HEK293 (cell line): Measurements from ENCODE around the gene SNAPC2.

Experiments
- ATF2 ChIP-seq: fragments of 450-650 bp; formaldehyde crosslinking; IDR thresholded peaks from 2 replicates; pipeline ENCODE4 v1.5.1; 2016; ENCODE audit warnings: missing biosample characterization, missing genetic modification characterization, low read depth
- GLI4 ChIP-seq: fragments of 450-650 bp; formaldehyde crosslinking; IDR thresholded peaks from 2 replicates; pipeline ENCODE4 v1.5.1; 2016; ENCODE audit warnings: missing biosample characterization, missing genetic modification characterization
- GLIS2 ChIP-seq: fragments of 450-650 bp; formaldehyde crosslinking; IDR thresholded peaks from 2 replicates; pipeline ENCODE4 v1.5.1; 2016; ENCODE audit warnings: missing biosample characterization, missing genetic modification characterization
- HOXA7 ChIP-seq: sonication (generic); formaldehyde crosslinking; IDR thresholded peaks from 2 replicates; pipeline ENCODE4 v1.8.1; 2022; ENCODE audit warnings: missing genetic modification reagents, borderline replicate concordance
- PRDM10 ChIP-seq: fragments of 450-650 bp; formaldehyde crosslinking; IDR thresholded peaks from 2 replicates; pipeline ENCODE4 v1.5.1; 2016; ENCODE audit warnings: missing biosample characterization, missing genetic modification characterization
- RBAK ChIP-seq: fragments of 450-650 bp; formaldehyde crosslinking; IDR thresholded peaks from 2 replicates; pipeline ENCODE4 v1.5.1; 2016; ENCODE audit warnings: missing biosample characterization, missing genetic modification characterization
- ZBTB44 ChIP-seq: fragments of 450-650 bp; IDR thresholded peaks from 2 replicates; pipeline ENCODE4 v1.5.1; 2018; ENCODE audit warnings: missing biosample characterization, mild to moderate bottlenecking, missing genetic modification characterization
- ZIC2 ChIP-seq: fragments of 450-650 bp; formaldehyde crosslinking; IDR thresholded peaks from 2 replicates; pipeline ENCODE4 v1.5.1; 2016; ENCODE audit warnings: missing biosample characterization, missing genetic modification characterization
- ZNF112 ChIP-seq: fragments of 450-650 bp; formaldehyde crosslinking; IDR thresholded peaks from 2 replicates; pipeline ENCODE4 v1.5.0; 2017; ENCODE audit warnings: missing biosample characterization, missing genetic modification characterization
- ZNF121 ChIP-seq: fragments of 450-650 bp; formaldehyde crosslinking; IDR thresholded peaks from 2 replicates; pipeline ENCODE4 v1.5.1; 2016; ENCODE audit warnings: missing biosample characterization, missing genetic modification characterization
- ZNF146 ChIP-seq: fragments of 450-650 bp; formaldehyde crosslinking; IDR thresholded peaks from 2 replicates; pipeline ENCODE4 v1.5.1; 2016; ENCODE audit warnings: missing biosample characterization, missing genetic modification characterization
- ZNF157 ChIP-seq: fragments of 450-650 bp; formaldehyde crosslinking; IDR thresholded peaks from 2 replicates; pipeline ENCODE4 v1.5.1; 2016; ENCODE audit warnings: missing biosample characterization, missing genetic modification characterization
- ZNF175 ChIP-seq: fragments of 450-650 bp; formaldehyde crosslinking; IDR thresholded peaks from 2 replicates; pipeline ENCODE4 v1.5.1; 2016; ENCODE audit warnings: missing biosample characterization, missing genetic modification characterization
- ZNF221 ChIP-seq: fragments of 450-650 bp; formaldehyde crosslinking; IDR thresholded peaks from 2 replicates; pipeline ENCODE4 v1.5.1; 2017; ENCODE audit warnings: missing biosample characterization, missing genetic modification characterization, borderline replicate concordance
- ZNF24 ChIP-seq: fragments of 450-650 bp; formaldehyde crosslinking; IDR thresholded peaks from 2 replicates; pipeline ENCODE4 v1.5.1; 2016; ENCODE audit warnings: missing biosample characterization, missing genetic modification characterization
- ZNF311 ChIP-seq: fragments of 450-650 bp; formaldehyde crosslinking; IDR thresholded peaks from 2 replicates; pipeline ENCODE4 v1.5.1; 2017; ENCODE audit warnings: missing biosample characterization, missing genetic modification characterization, borderline replicate concordance
- ZNF341 ChIP-seq: fragments of 450-650 bp; formaldehyde crosslinking; IDR thresholded peaks from 2 replicates; pipeline ENCODE4; 2016; ENCODE audit warnings: low read depth, missing biosample characterization, missing genetic modification characterization
- ZNF433 ChIP-seq: fragments of 450-650 bp; formaldehyde crosslinking; IDR thresholded peaks from 2 replicates; pipeline ENCODE4 v1.5.1; 2016; ENCODE audit warnings: missing biosample characterization, missing genetic modification characterization, low read depth
- ZNF488 ChIP-seq: fragments of 450-650 bp; formaldehyde crosslinking; IDR thresholded peaks from 2 replicates; pipeline ENCODE4 v1.5.1; 2016; ENCODE audit warnings: missing biosample characterization, missing genetic modification characterization
- ZNF529 ChIP-seq: fragments of 450-650 bp; formaldehyde crosslinking; IDR thresholded peaks from 2 replicates; pipeline ENCODE4 v1.5.1; 2017; ENCODE audit warnings: missing genetic modification characterization, missing biosample characterization; ENCODE audit not compliant: insufficient replicate concordance
- ZNF571 ChIP-seq: fragments of 450-650 bp; formaldehyde crosslinking; IDR thresholded peaks from 2 replicates; pipeline ENCODE4 v1.5.0; 2017; ENCODE audit warnings: missing biosample characterization, missing genetic modification characterization
- ZNF596 ChIP-seq: fragments of 450-650 bp; IDR thresholded peaks from 2 replicates; pipeline ENCODE4 v1.5.0; 2018; ENCODE audit warnings: missing biosample characterization, mild to moderate bottlenecking, missing genetic modification characterization, moderate library complexity
- ZNF664 ChIP-seq: fragments of 450-650 bp; formaldehyde crosslinking; IDR thresholded peaks from 2 replicates; pipeline ENCODE4 v1.5.1; 2016; ENCODE audit warnings: missing biosample characterization, missing genetic modification characterization
- ZNF692 ChIP-seq: fragments of 450-650 bp; formaldehyde crosslinking; IDR thresholded peaks from 2 replicates; pipeline ENCODE4 v1.5.1; 2016; ENCODE audit warnings: missing biosample characterization, missing genetic modification characterization
- ZNF704 ChIP-seq: fragments of 450-650 bp; formaldehyde crosslinking; IDR thresholded peaks from 2 replicates; pipeline ENCODE4 v1.5.1; 2016; ENCODE audit warnings: missing biosample characterization, missing genetic modification characterization
- ZNF777 ChIP-seq: fragments of 450-650 bp; formaldehyde crosslinking; IDR thresholded peaks from 2 replicates; pipeline ENCODE4 v1.5.1; 2017; ENCODE audit warnings: missing biosample characterization, missing genetic modification characterization, borderline replicate concordance
- ZNF830 ChIP-seq: fragments of 450-650 bp; IDR thresholded peaks from 2 replicates; pipeline ENCODE4 v1.5.0; 2018; ENCODE audit warnings: missing biosample characterization, missing genetic modification characterization, low read depth, mild to moderate bottlenecking, moderate library complexity

SNAPC2 gene

GRCh38 chr19:7919610-7920518, at the start of gene SNAPC2 (continued):
- TF ChIP-seq PRDM10 (tag by site-specific recombination) (no peak), ZNF704 (no peak), ZNF121 (no peak), ZNF24 (tag by site-specific recombination) (no peak), ZNF777 (no peak), ATF2 (tag by site-specific recombination) (no peak), ZNF488 (tag by site-specific recombination) (no peak), GLIS2 (tag by site-specific recombination) (peak; percentile 55), ZBTB44 (no peak), ZNF311 (no peak), ZNF830 (tag by site-specific recombination) (no peak), ZNF571 (no peak), ZNF433 (no peak), ZNF112 (tag by site-specific recombination) (no peak), ZNF664 (tag by site-specific recombination) (no peak), RBAK (no peak), ZIC2 (tag by site-specific recombination) (peak; percentile 30; the same call in 1 of the 2 replicates), ZNF221 (tag by site-specific recombination) (no peak), ZNF529 (tag by site-specific recombination) (no peak), HOXA7 (no peak), ZNF692 (tag by site-specific recombination) (peak; percentile 45; the same call in 1 of the 2 replicates), ZNF596 (tag by site-specific recombination) (no peak), ZNF146 (tag by site-specific recombination) (no peak), GLI4 (tag by site-specific recombination) (no peak), ZNF157 (tag by site-specific recombination) (no peak), ZNF175 (tag by site-specific recombination) (no peak), ZNF341 (tag by site-specific recombination) (no peak; the same call in 1 of the 2 replicates)
